SK-N-SH (cell line): ENCODE results near the gene POU2AF2.

ENCODE experiments used
- CTCF ChIP-seq: fragments of 200-600 bp; sonication (generic); IDR thresholded peaks from 2 replicates; pipeline ENCODE4 v1.6.1; 2017; ENCODE audit warnings: antibody characterized with exemption, mild to moderate bottlenecking, moderate library complexity
- FOSL2 ChIP-seq: IDR thresholded peaks from 2 replicates; pipeline ENCODE4 v1.4.0; 2012; ENCODE audit warnings: low read depth, mild to moderate bottlenecking, moderate library complexity, borderline replicate concordance
- PBX3 ChIP-seq: IDR thresholded peaks from 2 replicates; pipeline ENCODE4; 2012
- RAD21 ChIP-seq: IDR thresholded peaks from 2 replicates; pipeline ENCODE4 v1.6.1; 2012; ENCODE audit warnings: mild to moderate bottlenecking, low read length
- RCOR1 ChIP-seq: fragments of 150-350 bp; IDR thresholded peaks from 2 replicates; pipeline ENCODE4 v1.6.1; 2017; ENCODE audit warnings: antibody characterized with exemption, low read length

GRCh38 chr11:111231836-111232235 is 13.7 kb upstream of the POU2AF2 start:
- TF ChIP-seq RAD21 (no peak), CTCF (no peak), RCOR1 (no peak), FOSL2 (no peak), PBX3 (no peak)
